HG03460 (cell line): ENCODE data around the gene ARMC5.
"Not testable (repeated sequence)": the region's sequence is repeated elsewhere in the genome, so short reads cannot be mapped to it uniquely, and the experiment has no call there.

Source experiments
- ATAC-seq: cut with Tn5 transposase; IDR thresholded peaks from one replicate; pipeline ENCODE4 v1.9.1; 2021; ENCODE audit not compliant: unreplicated experiment

Gene ARMC5

GRCh38 chr16:31435341-31436220 is 23.7 kb upstream of the ARMC5 start:
- no peak for ATAC-seq

GRCh38 chr16:31436221-31437045 is 22.9 kb upstream of the ARMC5 start:
- ATAC-seq, result no peak

GRCh38 chr16:31438414-31438813 is 20.9 kb upstream of the ARMC5 start:
- ATAC-seq, result no peak

GRCh38 chr16:31439023-31439422 is 20.3 kb upstream of the ARMC5 start:
- ATAC-seq, result not testable (repeated sequence)

GRCh38 chr16:31439519-31439918 is 19.8 kb upstream of the ARMC5 start:
- no peak for ATAC-seq

GRCh38 chr16:31440516-31441184 is 18.7 kb upstream of the ARMC5 start:
- no peak for ATAC-seq

- no peak for ATAC-seq
Measured at GRCh38 chr16:31441956-31442355, 17.3 kb upstream of the ARMC5 start.

- not testable (repeated sequence) for ATAC-seq
Measured at GRCh38 chr16:31445931-31446330, 13.4 kb upstream of the ARMC5 start.

GRCh38 chr16:31451201-31451600 is 8.1 kb upstream of the ARMC5 start:
- ATAC-seq, result no peak

GRCh38 chr16:31451681-31452351 is 7.5 kb upstream of the ARMC5 start:
- ATAC-seq, result no peak

- ATAC-seq, result no peak
Measured at GRCh38 chr16:31452631-31453106, 6.6 kb upstream of the ARMC5 start.

GRCh38 chr16:31453255-31454204 is 5.8 kb upstream of the ARMC5 start:
- ATAC-seq, result no peak

GRCh38 chr16:31455601-31456314 is 3.5 kb upstream of the ARMC5 start:
- no peak for ATAC-seq

- ATAC-seq, result no peak
Measured at GRCh38 chr16:31456988-31457360, 2.3 kb upstream of the ARMC5 start.

- peak; percentile 15 for ATAC-seq
Measured at GRCh38 chr16:31458073-31458843, 1.0 kb upstream of the ARMC5 start.

- peak; percentile 56 for ATAC-seq
Measured at GRCh38 chr16:31459687-31460581, 633 bp downstream of the ARMC5 start.

GRCh38 chr16:31460582-31461002 is 1.3 kb downstream of the ARMC5 start:
- ATAC-seq, result no peak
